GM21737 (cell line): Measurements from ENCODE around the gene MVD.

Experiments used
- ATAC-seq: cut with Tn5 transposase; IDR thresholded peaks from one replicate; pipeline ENCODE4 v1.9.1; 2021; ENCODE audit warnings: mild to moderate bottlenecking, moderate library complexity; ENCODE audit not compliant: unreplicated experiment

The MVD gene

GRCh38 chr16:88656291-88656980 lies 6.5 kb downstream of the MVD start:
- ATAC-seq: no peak

DNA sequence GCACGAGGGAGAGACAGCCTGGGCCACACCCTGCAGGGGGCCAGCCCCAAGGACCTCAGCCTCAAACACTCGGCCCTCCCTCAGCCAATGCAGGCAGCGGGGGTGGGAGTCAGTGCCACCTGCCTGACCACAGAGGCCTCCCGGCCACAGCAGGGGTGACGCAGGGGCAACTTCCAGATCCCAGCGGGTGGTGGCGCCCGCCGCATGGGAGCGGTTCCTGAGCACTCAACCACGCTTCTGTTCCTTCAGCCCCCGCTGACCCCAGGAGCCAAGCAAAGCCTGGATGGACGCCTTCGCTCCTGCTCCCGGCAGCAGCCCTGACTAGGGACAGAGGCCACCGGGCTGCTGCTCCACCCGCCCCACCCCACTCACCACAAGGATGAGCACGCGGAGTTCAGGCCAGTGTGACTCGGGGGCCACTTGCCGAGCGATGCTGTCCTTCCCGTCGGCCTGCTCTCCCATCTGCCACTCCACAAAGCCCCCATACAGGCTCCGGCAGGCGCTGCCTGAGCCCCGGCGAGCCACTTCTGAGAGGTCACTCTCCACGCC lies 7.1 kb downstream of the MVD start:
- ATAC-seq: no peak

GRCh38 chr16:88655053-88655732 lies 7.7 kb downstream of the MVD start:
- no peak for ATAC-seq

- no peak for ATAC-seq
Measured at GRCh38 chr16:88654363-88655052, 8.4 kb downstream of the MVD start.

DNA sequence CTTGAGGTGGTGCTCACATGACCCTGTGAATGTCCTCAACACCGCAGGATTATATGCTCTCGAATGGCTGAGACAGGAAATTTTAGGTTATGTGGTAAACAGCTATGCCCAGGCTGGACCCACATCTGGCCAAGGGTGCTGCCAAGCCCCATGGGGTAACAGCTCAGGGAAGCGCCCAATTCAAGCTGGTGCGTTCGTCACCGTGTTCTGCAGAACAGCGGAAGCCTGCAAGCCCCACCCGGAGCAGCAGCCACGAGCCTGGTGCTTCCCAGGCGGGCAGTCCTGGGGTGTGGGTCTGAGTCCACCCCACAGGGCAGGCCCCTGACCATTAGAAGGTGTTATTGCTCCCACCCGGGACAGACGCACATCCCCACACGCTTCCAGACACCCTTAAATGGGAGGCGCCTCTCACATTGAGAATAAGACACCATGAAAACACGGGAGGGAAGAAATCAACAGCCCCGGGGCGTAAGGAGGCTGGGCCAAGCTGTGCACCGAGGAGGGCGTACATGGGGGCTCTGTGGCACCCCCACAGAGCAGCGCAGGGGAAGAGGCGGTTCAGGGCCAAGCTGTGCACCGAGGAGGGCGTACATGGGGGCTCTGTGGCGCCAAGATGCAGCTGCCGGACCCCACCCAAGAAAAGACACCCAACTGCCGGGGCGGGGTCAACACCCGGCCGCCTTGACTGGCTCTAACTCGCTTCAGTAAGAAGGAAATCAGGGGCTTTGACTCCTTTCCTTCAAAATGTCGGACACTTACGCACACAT lies 9.1 kb downstream of the MVD start:
- no peak for ATAC-seq

DNA sequence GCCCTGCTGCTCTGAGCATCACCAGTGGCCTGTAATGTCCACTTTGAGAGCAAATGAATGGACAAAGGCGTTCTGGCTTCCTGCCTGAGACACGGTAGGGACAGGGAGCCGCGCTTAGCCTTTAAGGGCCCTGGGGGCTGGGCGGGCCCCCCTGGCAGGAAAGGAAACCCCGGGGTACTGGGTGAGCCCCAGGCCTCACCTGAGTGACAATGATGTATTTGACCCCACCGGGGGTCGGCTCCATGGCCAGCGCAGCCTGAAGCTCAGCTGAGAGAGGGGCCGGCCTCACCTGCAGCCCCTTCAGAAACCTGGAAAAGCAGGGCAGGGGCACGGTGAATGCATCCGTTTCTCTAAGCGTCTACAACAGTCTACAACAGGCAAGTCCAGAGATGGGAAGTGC lies 9.8 kb downstream of the MVD start:
- ATAC-seq: no peak

DNA sequence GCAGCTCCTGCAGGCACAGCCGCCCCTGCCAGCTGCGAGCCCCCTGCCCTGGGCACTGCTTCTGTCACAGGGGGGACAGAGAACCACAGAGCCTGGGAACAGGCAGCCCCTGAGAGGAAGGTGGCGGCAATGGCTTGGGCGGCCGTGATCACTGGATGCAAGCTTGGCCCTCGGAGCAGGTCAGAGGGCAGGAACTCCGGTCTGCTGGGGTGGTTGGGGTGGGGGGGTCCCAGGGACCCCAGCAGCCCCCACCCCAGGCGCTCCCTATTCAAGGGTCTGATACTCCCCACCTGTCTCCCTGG lies 10.2 kb downstream of the MVD start:
- ATAC-seq: no peak

DNA sequence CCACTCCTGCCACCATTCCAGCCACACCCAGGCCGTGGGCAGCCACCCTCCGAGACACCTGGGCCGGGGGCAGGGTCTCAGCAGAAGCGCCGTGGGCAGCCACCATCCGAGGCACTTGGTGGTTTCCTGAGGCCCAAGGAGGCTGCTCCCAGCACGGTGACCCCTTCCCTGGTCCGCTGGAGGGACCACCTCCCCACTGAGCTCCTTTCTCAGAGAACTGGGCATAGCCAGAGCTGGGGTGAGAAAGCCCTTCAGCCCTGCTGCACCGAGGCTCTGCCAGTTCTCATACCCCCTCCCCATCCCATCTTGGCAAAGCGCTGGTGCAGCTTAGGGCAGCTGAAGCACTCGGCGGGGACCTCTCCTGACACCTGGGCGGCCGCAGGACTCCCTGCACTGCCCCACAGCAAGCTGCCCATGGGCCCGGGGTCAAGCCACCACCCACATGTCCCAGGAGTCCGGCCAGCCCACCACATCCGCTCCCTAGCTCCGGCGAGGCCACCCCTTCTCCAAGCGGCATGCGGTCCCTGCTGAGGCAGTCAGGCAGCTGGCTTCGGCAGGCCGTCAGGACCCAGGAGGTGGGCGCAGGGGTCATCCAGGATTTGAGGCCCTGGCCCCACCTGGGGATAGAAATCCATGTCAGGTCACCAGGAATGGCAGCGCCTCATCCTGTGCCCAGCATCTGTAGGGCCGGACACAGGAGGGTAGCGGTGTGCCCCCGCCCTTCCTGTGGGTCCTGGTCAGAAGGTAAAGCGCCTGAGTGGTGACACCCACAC lies 10.7 kb downstream of the MVD start:
- ATAC-seq: no peak

DNA sequence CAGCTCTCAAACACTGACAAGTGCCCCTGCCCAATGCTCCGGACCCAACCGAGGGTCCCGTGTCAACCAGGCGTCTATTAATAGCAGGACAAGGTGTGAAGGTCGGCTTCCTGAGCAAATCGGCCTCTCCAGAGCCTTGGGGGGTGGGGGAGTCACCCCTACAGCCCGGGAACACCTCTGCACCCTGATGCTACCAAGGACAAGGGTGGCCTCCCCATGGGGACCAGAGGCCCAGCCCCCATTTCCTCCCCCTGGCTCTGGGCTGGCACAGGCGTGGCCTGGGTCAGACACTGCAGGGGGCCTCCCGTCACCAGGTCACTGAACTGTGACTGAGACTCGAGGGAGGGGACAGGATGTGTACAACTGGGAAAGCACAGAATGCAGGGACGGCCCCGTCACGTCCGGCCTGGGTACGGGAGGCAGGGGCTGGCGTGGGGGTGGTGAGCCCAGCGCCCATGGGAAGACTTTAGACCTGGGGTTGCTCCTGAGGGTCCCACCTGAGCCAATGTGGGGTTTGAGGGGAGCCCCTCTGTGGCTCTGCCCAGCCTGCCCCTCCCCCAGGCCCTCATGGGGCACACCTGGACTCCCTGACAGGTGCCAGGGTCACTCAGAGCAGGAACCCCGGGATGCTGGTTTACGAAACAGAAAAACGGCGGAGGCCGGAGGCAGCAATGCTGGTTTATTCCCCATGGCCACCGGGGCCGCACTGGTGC lies 11.5 kb downstream of the MVD start:
- ATAC-seq: peak; percentile 66

DNA sequence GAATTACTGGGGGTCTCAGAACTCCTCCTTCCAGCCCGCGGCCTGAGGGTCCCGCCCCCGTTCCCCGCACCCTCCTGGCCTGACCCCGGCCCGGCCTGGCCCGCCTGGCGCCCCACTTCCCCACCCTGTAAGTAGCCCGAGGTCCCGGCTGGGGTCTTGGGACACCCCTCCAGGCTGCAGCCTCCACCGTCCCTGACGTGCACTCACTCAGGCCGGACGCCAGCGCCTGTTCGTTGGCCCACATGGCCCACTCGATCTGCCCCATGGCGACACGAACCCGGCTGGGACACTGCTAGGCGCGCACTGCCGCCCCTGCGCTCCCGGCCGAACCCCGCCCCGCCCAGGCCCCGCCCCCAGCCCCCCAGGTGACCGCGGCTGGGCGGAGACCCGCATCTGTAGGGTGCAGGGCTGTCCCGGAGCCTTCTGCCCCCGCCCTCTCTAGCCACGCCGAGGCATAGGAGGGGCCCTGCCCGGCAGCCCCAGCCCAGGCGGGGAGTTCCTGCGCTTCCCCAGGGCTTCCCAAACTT lies 12.1 kb downstream of the MVD start, which contains the start of gene CYBA:
CYBA (minus strand) TSS at position 305 of the 527 bp plus-strand sequence; CDS start at position 265, 40 bp downstream.
- peak; percentile 57 for ATAC-seq

DNA sequence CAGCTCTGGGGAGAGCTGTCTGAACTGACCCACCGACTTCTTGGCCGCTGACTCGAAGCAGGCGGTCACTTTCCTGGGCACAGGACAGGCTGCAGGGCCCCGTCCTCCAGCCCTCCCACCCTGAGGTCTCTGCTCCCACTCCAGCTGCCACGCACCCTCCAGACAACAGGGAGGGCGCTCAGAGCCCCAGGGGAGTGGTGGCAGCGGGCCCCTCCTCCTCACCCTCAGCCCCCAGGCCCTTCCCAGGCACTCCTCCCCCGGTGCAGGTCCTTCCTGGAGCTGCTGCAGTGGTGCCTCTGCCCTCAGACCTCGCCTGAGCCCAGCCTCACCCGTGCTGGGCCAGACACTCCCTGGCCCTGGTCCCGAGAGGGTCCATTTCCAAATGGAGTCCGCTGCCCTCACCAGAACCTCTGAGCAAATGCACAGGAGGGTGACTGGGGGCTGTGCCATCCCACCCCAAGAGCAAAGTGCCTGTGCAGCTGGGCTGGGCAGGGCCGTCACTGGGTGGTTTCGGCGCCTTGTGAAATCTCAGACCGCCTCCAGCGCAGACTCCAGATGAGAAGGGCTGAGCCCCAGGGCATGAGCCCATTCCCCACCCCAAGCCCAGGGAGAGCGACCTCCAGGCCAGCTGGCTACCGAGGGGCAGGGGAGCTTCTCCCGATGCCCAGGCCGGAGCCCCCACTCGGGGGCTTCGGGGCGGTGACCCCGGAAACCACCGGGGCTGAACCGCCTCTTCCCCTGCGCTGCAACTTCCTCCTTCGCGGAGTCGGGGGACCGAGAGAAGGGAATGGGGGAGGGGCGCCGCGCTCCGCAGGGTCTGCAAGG lies 12.8 kb downstream of the MVD start:
- peak; percentile 5 for ATAC-seq

GRCh38 chr16:88649195-88649923 lies 13.5 kb downstream of the MVD start:
- no peak for ATAC-seq

GRCh38 chr16:88647178-88648070 lies 15.5 kb downstream of the MVD start:
- ATAC-seq: no peak

GRCh38 chr16:88646345-88647034 lies 16.4 kb downstream of the MVD start:
- no peak for ATAC-seq

DNA sequence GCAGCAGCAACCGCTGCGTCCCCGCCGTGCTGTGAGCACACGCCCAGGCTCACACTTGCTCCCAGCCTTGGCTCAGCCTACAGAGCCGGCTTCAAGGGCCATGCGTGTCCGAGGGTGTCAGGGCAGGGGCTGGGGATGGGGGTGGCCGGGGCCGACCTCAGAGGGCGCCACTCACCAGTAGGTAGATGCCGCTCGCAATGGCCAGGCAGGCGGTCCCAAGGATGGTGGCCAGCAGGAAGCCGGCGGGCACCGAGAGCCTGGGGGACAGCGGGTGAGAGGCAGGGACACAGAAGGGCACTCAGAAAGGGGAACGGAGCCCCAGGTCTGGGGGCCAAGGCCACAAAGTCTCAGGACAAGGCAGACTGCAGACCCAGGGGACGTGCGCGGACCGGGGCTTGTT lies 16.9 kb downstream of the MVD start:
- no peak for ATAC-seq

GRCh38 chr16:88645455-88645854 lies 17.4 kb downstream of the MVD start:
- no peak for ATAC-seq

- ATAC-seq: no peak
Measured at GRCh38 chr16:88643644-88643932, 19.3 kb downstream of the MVD start.
